LNCaP clone FGC (cell line): ENCODE measurements around the gene RCOR2.

Source experiments
- DNase-seq: peaks from one replicate; pipeline ENCODE4 v3.0.0-alpha.2; 2011; ENCODE audit warnings: low read depth
- H3K4me3 ChIP-seq: 2 replicates; pipeline ENCODE4 v1.5.1; 2011; ENCODE audit warnings: mild to moderate bottlenecking, low read depth, low read length, control low read depth
- TF ChIP-seq, protein P1 (sequence below): IDR thresholded peaks from 2 replicates; pipeline ENCODE4 v1.5.1; 2012; ENCODE audit warnings: mild to moderate bottlenecking; ENCODE audit not compliant: control insufficient read depth, insufficient read depth; ENCODE audit errors: extremely low read depth

The RCOR2 gene

DNA sequence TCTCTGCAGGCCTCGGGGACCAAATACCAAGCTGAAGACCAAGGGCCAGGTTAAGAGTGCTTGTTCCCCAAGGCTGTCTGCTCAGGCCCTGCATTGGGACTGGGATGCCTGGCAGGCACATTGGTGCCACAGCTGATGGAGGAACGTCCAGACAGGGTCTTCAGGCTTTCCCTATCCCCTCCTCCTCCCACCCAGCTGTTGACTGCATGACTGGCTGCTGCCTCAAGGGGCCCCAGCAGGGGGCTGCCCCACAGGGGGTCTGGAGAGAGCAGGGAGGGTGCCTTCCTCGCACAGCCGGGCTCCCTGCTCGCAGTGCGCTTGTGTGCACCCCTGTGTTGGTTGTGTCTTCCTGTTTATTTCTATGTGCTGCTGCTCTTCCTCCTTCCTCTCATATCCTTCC, 9.9 kb downstream of the RCOR2 start:
- TF ChIP-seq, protein P1, sequence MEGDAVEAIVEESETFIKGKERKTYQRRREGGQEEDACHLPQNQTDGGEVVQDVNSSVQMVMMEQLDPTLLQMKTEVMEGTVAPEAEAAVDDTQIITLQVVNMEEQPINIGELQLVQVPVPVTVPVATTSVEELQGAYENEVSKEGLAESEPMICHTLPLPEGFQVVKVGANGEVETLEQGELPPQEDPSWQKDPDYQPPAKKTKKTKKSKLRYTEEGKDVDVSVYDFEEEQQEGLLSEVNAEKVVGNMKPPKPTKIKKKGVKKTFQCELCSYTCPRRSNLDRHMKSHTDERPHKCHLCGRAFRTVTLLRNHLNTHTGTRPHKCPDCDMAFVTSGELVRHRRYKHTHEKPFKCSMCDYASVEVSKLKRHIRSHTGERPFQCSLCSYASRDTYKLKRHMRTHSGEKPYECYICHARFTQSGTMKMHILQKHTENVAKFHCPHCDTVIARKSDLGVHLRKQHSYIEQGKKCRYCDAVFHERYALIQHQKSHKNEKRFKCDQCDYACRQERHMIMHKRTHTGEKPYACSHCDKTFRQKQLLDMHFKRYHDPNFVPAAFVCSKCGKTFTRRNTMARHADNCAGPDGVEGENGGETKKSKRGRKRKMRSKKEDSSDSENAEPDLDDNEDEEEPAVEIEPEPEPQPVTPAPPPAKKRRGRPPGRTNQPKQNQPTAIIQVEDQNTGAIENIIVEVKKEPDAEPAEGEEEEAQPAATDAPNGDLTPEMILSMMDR, result no peak
- no peak overlapping the region for H3K4me3 ChIP-seq
- DNase-seq, result no peak

GRCh38 chr11:63906585-63906984, 10.4 kb downstream of the RCOR2 start:
- TF ChIP-seq, protein P1, result peak; percentile 27
- DNase-seq, result no peak
- no peak overlapping the region for H3K4me3 ChIP-seq

- DNase-seq, result no peak
- no peak overlapping the region for H3K4me3 ChIP-seq
- TF ChIP-seq, protein P1, result no peak
These were observed 10.9 kb downstream of the RCOR2 start for GRCh38 chr11:63906087-63906486.

- DNase-seq, result no peak
- no peak overlapping the region for H3K4me3 ChIP-seq
- TF ChIP-seq, protein P1, result no peak
These were observed 11.8 kb downstream of the RCOR2 start for GRCh38 chr11:63905179-63905578.

DNA sequence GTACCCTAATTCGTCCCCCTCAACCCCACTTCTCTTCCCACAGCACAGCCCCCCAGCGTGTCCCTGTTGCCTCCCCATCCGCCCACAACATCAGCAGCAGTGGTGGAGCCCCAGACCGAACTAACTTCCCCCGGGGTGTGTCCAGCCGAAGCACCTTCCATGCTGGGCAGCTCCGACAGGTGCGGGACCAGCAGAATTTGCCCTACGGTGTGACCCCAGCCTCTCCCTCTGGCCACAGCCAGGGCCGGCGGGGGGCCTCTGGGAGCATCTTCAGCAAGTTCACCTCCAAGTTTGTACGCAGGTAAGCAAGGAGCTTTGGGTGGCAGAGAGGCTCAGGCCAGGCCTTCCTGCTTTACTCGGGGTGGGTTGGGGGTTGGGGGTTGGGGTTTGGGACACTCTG, 12.2 kb downstream of the RCOR2 start:
- TF ChIP-seq, protein P1, result no peak
- DNase-seq, result no peak
- no peak overlapping the region for H3K4me3 ChIP-seq

DNA sequence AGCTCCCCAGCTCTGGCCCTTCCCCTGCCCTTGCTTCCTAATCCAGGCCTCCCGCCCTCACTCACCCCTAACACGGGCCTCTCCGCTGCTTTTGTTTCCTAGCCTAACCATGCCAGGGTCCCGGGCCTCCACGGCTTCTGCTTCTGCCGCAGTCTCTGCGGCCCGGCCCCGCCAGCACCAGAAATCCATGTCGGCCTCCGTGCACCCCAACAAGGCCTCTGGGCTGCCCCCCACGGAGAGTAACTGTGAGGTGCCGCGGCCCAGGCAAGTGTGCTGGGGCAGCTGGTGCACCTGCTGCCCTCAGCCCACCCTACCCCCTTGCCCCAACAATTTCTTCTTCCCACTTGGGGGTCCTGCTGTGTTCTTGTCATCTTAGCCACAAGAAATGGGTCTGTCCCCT, 13.1 kb downstream of the RCOR2 start:
- no peak for DNase-seq
- H3K4me3 ChIP-seq, result no peak overlapping the region
- TF ChIP-seq, protein P1, result no peak

DNA sequence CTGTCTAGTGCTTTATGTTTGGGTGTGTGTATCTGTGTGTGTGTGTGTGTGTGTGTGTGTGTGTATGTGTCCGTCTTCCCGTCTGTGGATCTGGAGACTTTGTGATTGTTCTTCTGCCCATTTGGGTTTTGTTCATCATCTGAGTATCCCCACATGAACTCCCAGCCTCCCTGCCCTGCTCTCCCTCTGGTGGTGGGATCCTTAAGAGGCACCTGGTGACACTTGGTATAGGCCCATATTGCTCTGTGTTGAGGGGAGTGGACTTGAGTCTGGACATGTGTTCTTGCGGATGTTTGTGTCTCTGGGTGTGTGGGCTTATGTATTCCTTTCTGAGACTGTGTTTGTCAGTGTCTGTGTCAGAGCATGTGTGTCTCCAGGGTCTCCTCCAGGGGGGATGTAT, 15.3 kb downstream of the RCOR2 start:
- DNase-seq, result no peak
- TF ChIP-seq, protein P1, result peak; percentile 28; the same call in 1 of the 2 replicates
- H3K4me3 ChIP-seq, result no peak overlapping the region
